ENCODE data around the gene KCNE5.

KCNE5 gene

GRCh38 chrX:109619771-109620170 is 5.2 kb downstream of the KCNE5 start:
- Histone ChIP-seq H3K4me3 (ENCODE audit: low read depth, low read length) (no peak overlapping the region), H3K9me3 (no peaks in the 10 kb centered on the region), H3K27me3 (no peaks in the 10 kb centered on the region), H3K36me3 (no peaks in the 10 kb centered on the region), H3K4me1 (no peaks in the 10 kb centered on the region)
- TF ChIP-seq CTCF (IDR thresholded peaks at IDR 0.05; ENCODE audit: low read depth, low read length): no peak
- DNase-seq: no peak

- no peak for TF ChIP-seq CTCF (IDR thresholded peaks at IDR 0.05; ENCODE audit: low read depth, low read length)
- Histone ChIP-seq H3K27me3 (no peaks in the 10 kb centered on the region), H3K4me1 (no peaks in the 10 kb centered on the region), H3K9me3 (no peaks in the 10 kb centered on the region), H3K36me3 (no peaks in the 10 kb centered on the region), H3K4me3 (ENCODE audit: low read depth, low read length) (no peak overlapping the region)
- no peak for DNase-seq
These were observed 10.0 kb downstream of the KCNE5 start for GRCh38 chrX:109614951-109615350.

GRCh38 chrX:109601486-109601885 is 23.5 kb downstream of the KCNE5 start:
- H3K4me3 ChIP-seq (ENCODE audit: low read depth, low read length): no peak overlapping the region
- DNase-seq: no peak
- H3K9me3 ChIP-seq: no peaks in the 10 kb centered on the region
- no peaks in the 10 kb centered on the region for H3K27me3 ChIP-seq
- no peaks in the 10 kb centered on the region for H3K4me1 ChIP-seq
- no peak for TF ChIP-seq CTCF (IDR thresholded peaks at IDR 0.05; ENCODE audit: low read depth, low read length)
- H3K36me3 ChIP-seq: no peaks in the 10 kb centered on the region

- DNase-seq: no peak
- Histone ChIP-seq H3K4me3 (ENCODE audit: low read depth, low read length) (no peak overlapping the region), H3K36me3 (no peaks in the 10 kb centered on the region), H3K9me3 (no peaks in the 10 kb centered on the region), H3K4me1 (no peaks in the 10 kb centered on the region), H3K27me3 (no peaks in the 10 kb centered on the region)
- TF ChIP-seq CTCF (IDR thresholded peaks at IDR 0.05; ENCODE audit: low read depth, low read length): no peak
These were observed 24.7 kb downstream of the KCNE5 start for GRCh38 chrX:109600237-109600651.

- Histone ChIP-seq H3K27me3 (no peaks in the 10 kb centered on the region), H3K9me3 (no peaks in the 10 kb centered on the region), H3K4me3 (ENCODE audit: low read depth, low read length) (no peak overlapping the region), H3K36me3 (no peaks in the 10 kb centered on the region), H3K4me1 (no peaks in the 10 kb centered on the region)
- no peak for DNase-seq
- no peak for TF ChIP-seq CTCF (IDR thresholded peaks at IDR 0.05; ENCODE audit: low read depth, low read length)
These were observed 29.0 kb downstream of the KCNE5 start for GRCh38 chrX:109596015-109596414.

- no peak for TF ChIP-seq CTCF (IDR thresholded peaks at IDR 0.05; ENCODE audit: low read depth, low read length)
- Histone ChIP-seq H3K36me3 (no peaks in the 10 kb centered on the region), H3K4me1 (no peaks in the 10 kb centered on the region), H3K27me3 (no peaks in the 10 kb centered on the region; the same call in 1 of the 2 replicates), H3K4me3 (ENCODE audit: low read depth, low read length) (no peak overlapping the region), H3K9me3 (no peaks in the 10 kb centered on the region)
- DNase-seq: no peak
These were observed 34.8 kb downstream of the KCNE5 start for GRCh38 chrX:109590176-109590575.

All from BE2C (cell line).